ENCODE data around the gene CEP72. TPM values are rescaled to one million over a fixed set of nuclear protein-coding genes. Genes with fewer than 3 reads are reported as not detected.

The CEP72 gene
- total RNA-seq, 4 donors from 2014 or later: 2.7 to 8.6 (median 4.0) TPM

DNA sequence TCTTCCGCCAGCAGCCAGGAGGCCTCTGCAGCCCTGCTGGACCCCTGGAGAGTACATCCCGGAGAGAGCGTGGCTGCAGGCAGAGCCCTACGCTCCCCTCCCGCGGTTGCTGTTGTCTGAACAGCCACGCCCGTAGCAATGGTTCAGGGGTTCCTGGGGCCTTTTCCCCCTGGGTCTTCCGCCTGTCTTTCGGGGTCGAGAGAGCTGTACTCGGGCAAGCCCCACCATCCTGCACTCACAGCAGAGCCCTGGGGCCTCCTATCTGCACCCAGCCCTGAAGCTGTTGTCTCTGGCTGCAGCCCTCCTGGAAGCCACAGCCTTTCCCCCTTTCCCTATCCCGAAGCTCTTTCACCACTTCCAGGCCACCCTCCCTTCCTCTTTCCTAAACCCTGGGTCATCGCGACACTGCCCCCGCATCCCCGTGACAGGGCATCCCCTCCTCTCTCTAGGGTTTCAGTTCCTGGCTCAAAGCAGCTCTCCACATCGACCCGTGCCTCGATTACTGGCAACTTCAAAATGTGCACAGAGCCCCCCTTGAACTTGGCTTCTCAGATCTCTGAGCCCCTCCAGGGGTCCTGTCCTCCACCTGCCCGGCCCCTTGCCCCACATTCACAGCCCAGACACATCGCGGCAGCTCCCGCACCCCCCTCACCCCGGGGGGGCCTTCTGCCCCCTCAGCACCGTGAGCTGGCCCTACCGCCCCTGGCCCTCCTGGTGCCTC is 43.9 kb upstream of the CEP72 start:
- Histone ChIP-seq H3K36me3 (no peaks in the 10 kb centered on the region), H3K27me3 (peaks cover 0 to 82% (median 2%) of the 10 kb centered on the region in 4 donors), H3K9me3 (peaks cover 0 to 8% (median 0%) of the 10 kb centered on the region in 3 donors), H3K4me3 (no peak overlapping the region), H3K27ac (no peak overlapping the region), H3K4me1 (peaks cover 0 to 7% (median 0%) of the 10 kb centered on the region in 3 donors)
- WGBS, 2 donors: 60 to 68% methylated on average over 20 of the region's 27 CpGs
- DNase-seq: no peak
- intact Hi-C loops (cut with DNase I): no loop called here
- no peak for TF ChIP-seq POLR2A (IDR thresholded peaks at IDR 0.05)
- TF ChIP-seq, protein P1, sequence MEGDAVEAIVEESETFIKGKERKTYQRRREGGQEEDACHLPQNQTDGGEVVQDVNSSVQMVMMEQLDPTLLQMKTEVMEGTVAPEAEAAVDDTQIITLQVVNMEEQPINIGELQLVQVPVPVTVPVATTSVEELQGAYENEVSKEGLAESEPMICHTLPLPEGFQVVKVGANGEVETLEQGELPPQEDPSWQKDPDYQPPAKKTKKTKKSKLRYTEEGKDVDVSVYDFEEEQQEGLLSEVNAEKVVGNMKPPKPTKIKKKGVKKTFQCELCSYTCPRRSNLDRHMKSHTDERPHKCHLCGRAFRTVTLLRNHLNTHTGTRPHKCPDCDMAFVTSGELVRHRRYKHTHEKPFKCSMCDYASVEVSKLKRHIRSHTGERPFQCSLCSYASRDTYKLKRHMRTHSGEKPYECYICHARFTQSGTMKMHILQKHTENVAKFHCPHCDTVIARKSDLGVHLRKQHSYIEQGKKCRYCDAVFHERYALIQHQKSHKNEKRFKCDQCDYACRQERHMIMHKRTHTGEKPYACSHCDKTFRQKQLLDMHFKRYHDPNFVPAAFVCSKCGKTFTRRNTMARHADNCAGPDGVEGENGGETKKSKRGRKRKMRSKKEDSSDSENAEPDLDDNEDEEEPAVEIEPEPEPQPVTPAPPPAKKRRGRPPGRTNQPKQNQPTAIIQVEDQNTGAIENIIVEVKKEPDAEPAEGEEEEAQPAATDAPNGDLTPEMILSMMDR (IDR thresholded peaks at IDR 0.05): no peak

DNA sequence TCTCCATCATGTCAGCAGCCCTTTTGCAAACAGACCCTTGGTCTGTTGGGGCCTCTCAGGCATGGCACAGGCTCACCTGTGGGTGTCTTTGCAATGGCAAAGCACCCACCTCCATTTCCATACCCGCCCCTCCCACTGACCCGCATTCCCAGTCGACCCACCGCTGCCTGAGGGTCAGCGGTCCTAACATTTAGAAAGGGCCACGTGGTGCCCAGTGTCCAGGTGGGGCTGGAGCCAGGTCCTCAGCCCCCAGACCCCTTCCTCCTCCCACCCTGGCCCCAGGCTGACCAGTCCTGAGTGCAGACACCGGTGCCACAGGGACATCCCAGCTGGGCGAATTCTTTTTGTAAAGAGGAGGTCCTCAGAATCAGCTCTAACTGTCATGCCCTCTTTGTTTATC is 43.3 kb upstream of the CEP72 start:
- Histone ChIP-seq H3K9me3 (peaks cover 0 to 8% (median 0%) of the 10 kb centered on the region in 3 donors), H3K36me3 (no peaks in the 10 kb centered on the region), H3K27me3 (peaks cover 0 to 88% (median 2%) of the 10 kb centered on the region in 4 donors), H3K4me1 (peaks cover 0 to 7% (median 0%) of the 10 kb centered on the region in 3 donors), H3K4me3 (no peak overlapping the region), H3K27ac (no peak overlapping the region)
- no peak for TF ChIP-seq POLR2A (IDR thresholded peaks at IDR 0.05)
- TF ChIP-seq, protein P1 (IDR thresholded peaks at IDR 0.05): no peak
- WGBS, 2 donors: 82 to 88% methylated on average over 4 to 8 of the region's 8 CpGs
- intact Hi-C loops (cut with DNase I): no loop called here
- no peak for DNase-seq

DNA sequence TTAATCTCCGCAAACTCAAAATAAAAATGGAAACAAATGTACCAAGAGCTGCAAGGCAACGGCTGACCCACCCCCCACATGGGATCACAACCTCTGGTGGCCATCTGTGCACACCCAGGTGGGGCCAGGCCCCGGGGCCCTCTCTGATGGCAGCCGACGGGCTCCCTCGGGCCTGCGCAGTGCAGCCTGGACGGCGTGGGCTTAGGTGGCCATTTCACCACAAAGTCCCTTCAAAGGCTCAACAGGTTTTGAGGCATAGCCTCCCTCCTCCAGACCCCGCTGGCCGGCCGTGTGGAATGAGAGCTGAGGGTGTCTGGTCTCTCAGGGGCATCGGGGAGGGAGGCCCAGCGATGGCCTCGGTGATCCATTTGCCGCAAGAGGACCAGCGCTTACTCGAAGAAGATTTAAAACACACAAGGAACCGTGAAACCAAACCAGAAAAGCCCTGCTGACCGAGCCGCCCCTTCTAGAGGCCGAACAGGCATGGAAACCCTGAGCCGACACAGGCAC is 42.7 kb upstream of the CEP72 start:
- Histone ChIP-seq H3K9me3 (peaks cover 0 to 8% (median 0%) of the 10 kb centered on the region in 3 donors), H3K36me3 (no peaks in the 10 kb centered on the region), H3K4me3 (no peak overlapping the region), H3K27me3 (peaks cover 0 to 92% (median 2%) of the 10 kb centered on the region in 4 donors), H3K4me1 (peaks cover 0 to 7% (median 0%) of the 10 kb centered on the region in 3 donors), H3K27ac (no peak overlapping the region)
- intact Hi-C loops (cut with DNase I): no loop called here
- TF ChIP-seq, protein P1 (IDR thresholded peaks at IDR 0.05): no peak
- TF ChIP-seq POLR2A (IDR thresholded peaks at IDR 0.05): no peak
- no peak for DNase-seq
- 42 to 91% methylated on average over 4 to 11 of the region's 23 CpGs for WGBS, 2 donors

DNA sequence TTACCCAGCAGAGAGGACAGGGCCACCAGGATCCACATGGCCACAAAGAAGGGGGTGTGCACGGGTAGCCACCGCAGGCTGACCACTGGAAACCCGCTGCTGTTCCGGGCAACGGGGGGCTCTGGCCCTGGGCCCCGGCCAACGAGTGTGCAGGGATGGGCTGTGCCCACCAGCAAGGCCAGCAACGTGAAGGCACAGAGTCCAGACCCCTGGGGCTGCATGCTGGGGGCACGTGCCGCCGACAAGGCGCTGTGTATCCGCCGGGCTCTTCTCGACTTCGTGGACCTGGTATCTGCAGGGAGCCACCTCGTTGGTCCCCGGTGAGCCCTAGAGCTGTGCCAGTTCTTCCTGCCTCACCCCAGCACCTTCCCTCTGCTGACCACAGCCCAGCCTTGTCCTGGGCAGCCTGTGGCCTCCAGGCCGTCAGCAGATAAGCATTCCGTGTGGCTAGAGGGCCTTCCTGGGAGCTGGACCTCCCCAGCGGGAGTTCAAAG is 42.2 kb upstream of the CEP72 start:
- Histone ChIP-seq H3K27me3 (peaks cover 0 to 92% (median 2%) of the 10 kb centered on the region in 4 donors), H3K4me3 (no peak overlapping the region), H3K36me3 (no peaks in the 10 kb centered on the region), H3K27ac (no peak overlapping the region), H3K9me3 (peaks cover 0 to 8% (median 0%) of the 10 kb centered on the region in 3 donors), H3K4me1 (peaks cover 0 to 7% (median 0%) of the 10 kb centered on the region in 3 donors)
- TF ChIP-seq POLR2A (IDR thresholded peaks at IDR 0.05): no peak
- TF ChIP-seq, protein P1 (IDR thresholded peaks at IDR 0.05): no peak
- 80 to 88% methylated on average over 3 to 12 of the region's 21 CpGs for WGBS, 2 donors
- intact Hi-C loops (cut with DNase I): no loop called here
- DNase-seq: no peak

DNA sequence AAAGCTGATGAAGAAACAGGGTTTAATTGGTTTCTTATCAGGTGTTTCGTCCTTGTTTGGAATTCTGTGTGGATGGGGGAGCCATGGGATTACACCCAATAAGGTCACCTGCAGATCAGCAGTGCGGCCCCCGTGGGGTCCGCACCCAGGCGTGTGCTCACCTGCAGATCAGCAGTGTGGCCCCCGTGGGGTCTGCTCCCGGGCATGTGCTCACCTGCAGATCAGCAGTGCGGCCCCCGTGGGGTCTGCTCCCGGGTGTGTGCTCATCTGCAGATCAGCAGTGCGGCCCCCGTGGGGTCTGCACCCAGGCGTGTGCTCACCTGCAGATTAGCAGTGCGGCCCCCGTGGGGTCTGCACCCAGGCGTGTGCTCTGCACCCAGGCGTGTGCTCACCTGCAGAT is 41.7 kb upstream of the CEP72 start:
- peaks cover 0 to 92% (median 2%) of the 10 kb centered on the region in 4 donors for H3K27me3 ChIP-seq
- H3K9me3 ChIP-seq: peaks cover 0 to 13% (median 0%) of the 10 kb centered on the region in 3 donors
- H3K4me3 ChIP-seq: no peak overlapping the region
- intact Hi-C loops (cut with DNase I): no loop called here
- H3K27ac ChIP-seq: no peak overlapping the region
- no peak for TF ChIP-seq POLR2A (IDR thresholded peaks at IDR 0.05)
- TF ChIP-seq, protein P1 (IDR thresholded peaks at IDR 0.05): no peak
- 78% methylated on average over 14 of the region's 17 CpGs; no CpG with 5 or more reads in 1 of the 2 donors for WGBS, 2 donors
- H3K36me3 ChIP-seq: no peaks in the 10 kb centered on the region
- DNase-seq: no peak
- peaks cover 0 to 7% (median 0%) of the 10 kb centered on the region in 3 donors for H3K4me1 ChIP-seq
